T-cell (primary cell): Measurements from ENCODE around the gene MYO15A. TPM values are rescaled to one million over a fixed set of nuclear protein-coding genes. Genes with fewer than 3 reads are reported as not detected.

Experiments
- ATAC-seq, 4 experiments: fragments of 200-7000 bp in 3 of 4; fragments of 150-1000 bp in 1 of 4; cut with Tn5 transposase; replicated peaks in 1 of 4; 1 replicate in 3 of 4; 2 replicates in 1 of 4; pipeline ENCODE4 v1.10.0; 2021; ENCODE audit warnings: moderate library complexity in 3 of 4, mild to moderate bottlenecking in 2 of 4, moderate number of reproducible peaks in 1 of 4
- CTCF ChIA-PET, 2 donors: fragments of 300-600 bp; sonication (Branson Sonifier 250); formaldehyde crosslinking; loops; one replicate each; lab custom pipeline; 2022; ENCODE audit warnings: antibody characterized with exemption in 2 of 2; lab: Charles Lee
- POLR2A ChIA-PET, 2 donors: fragments of 300-600 bp; sonication (Branson Sonifier 250); formaldehyde crosslinking; loops; one replicate each; lab custom pipeline; 2022; ENCODE audit warnings: antibody characterized with exemption in 2 of 2; lab: Charles Lee
- DNase-seq, 35 experiments: peaks; one replicate each; pipeline versions ENCODE4 v3.0.0 to v3.0.0-alpha.2; 2013 to 2023
- H3K27ac ChIP-seq: one replicate; pipeline ENCODE4 v1.5.1; 2013; ENCODE audit warnings: low read length
- H3K27me3 ChIP-seq, 2 experiments: replicated peaks in 1 of 2; 1 replicate in 1 of 2; 2 replicates in 1 of 2; pipeline versions ENCODE4 v1.6.1 to v1.7.0; 2013; ENCODE audit warnings: low read length in 1 of 2, mixed read lengths in 1 of 2; ENCODE audit not compliant: control insufficient read depth in 2 of 2, insufficient read depth in 2 of 2; ENCODE audit errors: extremely low read depth in 1 of 2
- H3K36me3 ChIP-seq, 2 donors: 1 replicate in 1 of 2; 2 replicates in 1 of 2; pipeline versions ENCODE4 v1.6.1 to v1.7.0; 2013; ENCODE audit warnings: low read length in 1 of 2; ENCODE audit not compliant: control insufficient read depth in 2 of 2, insufficient read depth in 1 of 2; ENCODE audit errors: extremely low read depth in 1 of 2
- H3K4me1 ChIP-seq, 2 experiments: 1 replicate in 1 of 2; 2 replicates in 1 of 2; pipeline versions ENCODE4 v1.6.1 to v1.7.0; 2013; ENCODE audit warnings: low read length in 2 of 2, mixed read lengths in 1 of 2; ENCODE audit not compliant: insufficient read depth in 2 of 2, control insufficient read depth in 1 of 2; ENCODE audit errors: extremely low read depth in 1 of 2
- H3K4me3 ChIP-seq, 2 donors: 1 replicate in 1 of 2; 2 replicates in 1 of 2; pipeline versions ENCODE4 v1.5.1 to v1.7.0; 2013; ENCODE audit warnings: mild to moderate bottlenecking in 2 of 2, low read length in 1 of 2, moderate library complexity in 1 of 2; ENCODE audit not compliant: control insufficient read depth in 1 of 2; ENCODE audit errors: extremely low read depth in 1 of 2
- H3K9me3 ChIP-seq: 2 replicates; pipeline ENCODE4 v1.7.0; 2013
- H3K27ac Mint-ChIP-seq, 2 donors: one replicate each; pipeline ENCODE4 v1.8.0; 2020 to 2021; ENCODE audit warnings: mild to moderate bottlenecking in 2 of 2, mixed read lengths in 2 of 2
- H3K27me3 Mint-ChIP-seq, 2 donors: one replicate each; pipeline ENCODE4 v1.8.0; 2021 to 2022; ENCODE audit warnings: mixed read lengths in 2 of 2
- H3K36me3 Mint-ChIP-seq: one replicate; pipeline ENCODE4 v1.8.0; 2021; ENCODE audit warnings: mixed read lengths
- H3K4me1 Mint-ChIP-seq, 3 donors: one replicate each; pipeline ENCODE4 v1.8.0; 2020 to 2022; ENCODE audit warnings: mixed read lengths in 3 of 3, mild to moderate bottlenecking in 1 of 3
- H3K4me3 Mint-ChIP-seq, 3 donors: one replicate each; pipeline ENCODE4 v1.8.0; 2020 to 2022; ENCODE audit warnings: mild to moderate bottlenecking in 3 of 3, mixed read lengths in 3 of 3, moderate library complexity in 3 of 3
- H3K9me3 Mint-ChIP-seq, 3 donors: one replicate each; pipeline ENCODE4 v1.8.0; 2020 to 2022; ENCODE audit warnings: mixed read lengths in 3 of 3
- WGBS: methylation state at CpG from one replicate; pipeline ENCODE4 v1.1.5; 2013; ENCODE audit warnings: missing lambda C conversion rate; ENCODE audit not compliant: insufficient coverage; 5-methylcytosine and 5-hydroxymethylcytosine counted together
- total RNA-seq, 35 experiments: library from RNA in 6 of 35; stranded (reverse) in 6 of 35; fragments of 120-200 nt in 1 of 35; gene quantifications; one replicate each; pipeline versions ENCODE4 v1.2.1 to v1.2.4 and lab custom pipeline; 2013 to 2026

The MYO15A gene
- total RNA-seq, 5 donors from 2014 or later (not counting 1 experiment from before 2014, with no cell fraction given): 0.76 to 1.9 (median 1.3) TPM

GRCh38 chr17:18183334-18184142, 75.0 kb downstream of the MYO15A start, which contains the start of gene ALKBH5:
ALKBH5 (plus strand) TSS chr17:18183828; CDS start chr17:18184244, 416 bp downstream.
- H3K4me1 ChIP-seq: peaks cover 28 to 53% of the 10 kb centered on the region in 2 experiments
- H3K4me3 ChIP-seq: peak within 1 kb of the TSS; percentile 77 to 81
- Mint-ChIP-seq H3K4me1 (peaks cover 45 to 51% (median 45%) of the 10 kb centered on the region in 3 donors), H3K36me3 (peaks cover 6% of the 10 kb centered on the region), H3K27me3 (no peaks in the 10 kb centered on the region), H3K4me3 (peak within 1 kb of the TSS; percentile 93 to 96 (median 95)), H3K27ac (peak within 1 kb of the TSS; percentile 95 to 99), H3K9me3 (no peaks in the 10 kb centered on the region)
- DNase-seq (peak; percentile 95 to 99 (median 98)), ATAC-seq (peak; percentile 85 to 87 (median 86))
- ChIA-PET POLR2A (interaction anchor here in 1 of 2 donors (0.6 to 1.9 kb wide), 2 partner anchors 14 to 25 kb away, joined by 3 to 7 read pairs; no protein-coding TSS in a partner anchor), CTCF (interaction anchor here (0.7 to 1.3 kb wide), 3 partner anchors 9 to 44 kb away, joined by 3 to 12 read pairs (median 4); no protein-coding TSS in a partner anchor)
- no peaks in the 10 kb centered on the region for H3K9me3 ChIP-seq
- WGBS: under 1% methylated on average over 83 of the region's 98 CpGs
- peak within 1 kb of the TSS; percentile 88 for H3K27ac ChIP-seq
- H3K27me3 ChIP-seq: no peaks in the 10 kb centered on the region
- H3K36me3 ChIP-seq: peaks cover 3 to 11% of the 10 kb centered on the region in 2 donors

- Mint-ChIP-seq H3K4me3 (peak overlapping the region; percentile 93 to 96 (median 95)), H3K36me3 (peaks cover 7% of the 10 kb centered on the region), H3K27ac (peak overlapping the region; percentile 87 to 90), H3K9me3 (no peaks in the 10 kb centered on the region), H3K4me1 (peaks cover 49 to 54% (median 51%) of the 10 kb centered on the region in 3 donors), H3K27me3 (no peaks in the 10 kb centered on the region)
- Histone ChIP-seq H3K27ac (peak overlapping the region; percentile 71), H3K4me1 (peaks cover 28 to 61% of the 10 kb centered on the region in 2 experiments), H3K4me3 (peak overlapping the region; percentile 77 to 81), H3K9me3 (no peaks in the 10 kb centered on the region), H3K36me3 (peaks cover 3 to 13% of the 10 kb centered on the region in 2 donors), H3K27me3 (no peaks in the 10 kb centered on the region)
- ATAC-seq: peak in 3 of 4 experiments; percentile 7 to 36 (median 8)
- peak; percentile 25 to 86 (median 78) for DNase-seq
- WGBS: under 1% methylated on average over 92 of the region's 92 CpGs
- CTCF ChIA-PET: interaction anchor here in 1 of 2 donors (1.3 kb wide), 1 partner anchor 8 kb away, joined by 4 read pairs; no protein-coding TSS in a partner anchor
- POLR2A ChIA-PET: interaction anchor here (0.6 to 1.9 kb wide), 2 partner anchors 26 to 808 kb away, joined by 4 to 7 read pairs; no protein-coding TSS in a partner anchor
Measured at GRCh38 chr17:18184143-18185031, 75.8 kb downstream of the MYO15A start.

- H3K9me3 Mint-ChIP-seq: no peaks in the 10 kb centered on the region
- Histone ChIP-seq H3K4me1 (peaks cover 28 to 70% of the 10 kb centered on the region in 2 experiments), H3K9me3 (no peaks in the 10 kb centered on the region), H3K4me3 (peak overlapping the region; percentile 77 to 81), H3K36me3 (peaks cover 3 to 19% of the 10 kb centered on the region in 2 donors), H3K27ac (peak overlapping the region; percentile 25), H3K27me3 (no peaks in the 10 kb centered on the region)
- peak overlapping the region; percentile 93 to 96 (median 95) for H3K4me3 Mint-ChIP-seq
- H3K4me1 Mint-ChIP-seq: peaks cover 58 to 64% (median 60%) of the 10 kb centered on the region in 3 donors
- DNase-seq (no peak), ATAC-seq (no peak)
- peak overlapping the region; percentile 87 to 90 for H3K27ac Mint-ChIP-seq
- H3K27me3 Mint-ChIP-seq: no peaks in the 10 kb centered on the region
- WGBS: 30% methylated on average over 3 of the region's 3 CpGs
- H3K36me3 Mint-ChIP-seq: peaks cover 13% of the 10 kb centered on the region
- ChIA-PET CTCF (no interaction called here), POLR2A (no interaction called here)
Measured at GRCh38 chr17:18185391-18185790, 76.8 kb downstream of the MYO15A start.

GRCh38 chr17:18185832-18186626, 77.5 kb downstream of the MYO15A start:
- peaks cover 64 to 70% (median 66%) of the 10 kb centered on the region in 3 donors for H3K4me1 Mint-ChIP-seq
- Histone ChIP-seq H3K27ac (peak overlapping the region; percentile 25), H3K36me3 (peaks cover 3 to 23% of the 10 kb centered on the region in 2 donors), H3K4me3 (peak overlapping the region; percentile 77 to 81), H3K4me1 (peaks cover 28 to 76% of the 10 kb centered on the region in 2 experiments), H3K27me3 (no peaks in the 10 kb centered on the region), H3K9me3 (no peaks in the 10 kb centered on the region)
- CTCF ChIA-PET: no interaction called here
- 26% methylated on average over 3 of the region's 10 CpGs for WGBS
- H3K9me3 Mint-ChIP-seq: no peaks in the 10 kb centered on the region
- peaks cover 13% of the 10 kb centered on the region for H3K36me3 Mint-ChIP-seq
- POLR2A ChIA-PET: no interaction called here
- peak overlapping the region; percentile 93 to 96 (median 95) for H3K4me3 Mint-ChIP-seq
- H3K27ac Mint-ChIP-seq: peak overlapping the region; percentile 68 to 90
- no peak for DNase-seq
- no peak for ATAC-seq
- H3K27me3 Mint-ChIP-seq: no peaks in the 10 kb centered on the region

GRCh38 chr17:18186627-18186982, 78.0 kb downstream of the MYO15A start:
- CTCF ChIA-PET: no interaction called here
- no peaks in the 10 kb centered on the region for H3K9me3 ChIP-seq
- Mint-ChIP-seq H3K27ac (peak overlapping the region; percentile 17 to 20), H3K9me3 (no peaks in the 10 kb centered on the region), H3K36me3 (peaks cover 13% of the 10 kb centered on the region), H3K4me3 (peak overlapping the region; percentile 93 to 96 (median 95)), H3K27me3 (no peaks in the 10 kb centered on the region), H3K4me1 (peaks cover 68 to 76% (median 72%) of the 10 kb centered on the region in 3 donors)
- peaks cover 5 to 26% of the 10 kb centered on the region in 2 donors for H3K36me3 ChIP-seq
- DNase-seq (no peak), ATAC-seq (no peak)
- no peak overlapping the region for H3K27ac ChIP-seq
- WGBS: 67% methylated on average over 1 of the region's 1 CpG
- peaks cover 30 to 80% of the 10 kb centered on the region in 2 experiments for H3K4me1 ChIP-seq
- no peaks in the 10 kb centered on the region for H3K27me3 ChIP-seq
- POLR2A ChIA-PET: no interaction called here
- peak overlapping the region; percentile 77 to 81 for H3K4me3 ChIP-seq
